Measurements from ENCODE around the gene BICD1. TPM values are rescaled to one million over a fixed set of nuclear protein-coding genes. Genes with fewer than 3 reads are reported as not detected.

BICD1 gene
- total and polyA plus RNA-seq, 2 donors from 2014 or later: 3.8 to 36.7 TPM

- FAIRE-seq: peak; percentile 71
- Histone ChIP-seq H3K27me3 (ENCODE audit: control insufficient read depth, insufficient read depth, low read length) (no peaks in the 10 kb centered on the region), H3K4me3 (ENCODE audit: low read length in 3 of 3) (no peak overlapping the region), H3K4me1 (ENCODE audit: control insufficient read depth in 2 of 3, insufficient read depth in 2 of 3, low read depth in 1 of 3, low read length in 3 of 3) (peaks cover 0 to 9% (median 3%) of the 10 kb centered on the region in 3 donors), H3K27ac (ENCODE audit: low read depth in 2 of 2, low read length in 2 of 2) (no peak overlapping the region), H3K9me3 (ENCODE audit: control insufficient read depth in 2 of 3, insufficient read depth in 1 of 3, low read length in 3 of 3) (no peaks in the 10 kb centered on the region), H3K9ac (ENCODE audit: low read length in 3 of 3) (no peak overlapping the region), H3K36me3 (ENCODE audit: control insufficient read depth in 2 of 3, insufficient read depth in 3 of 3, low read length in 3 of 3) (no peaks in the 10 kb centered on the region)
- intact Hi-C loops (cut with DNase I): loop anchor here (10.0 kb wide), 1 partner anchor 299 kb away; no protein-coding TSS in a partner anchor
- DNase-seq: peak in 4 of 5 donors; percentile 57 to 86 (median 74)
- TF ChIP-seq CTCF (IDR thresholded peaks at IDR 0.05; ENCODE audit: borderline replicate concordance, extremely low read depth, insufficient read depth): peak; percentile 83
Measured at GRCh38 chr12:32365473-32366064, 258.9 kb downstream of the BICD1 start.

GRCh38 chr12:32366714-32367113, 260.1 kb downstream of the BICD1 start:
- no peak overlapping the region for H3K9ac ChIP-seq (ENCODE audit: low read length in 3 of 3)
- peaks cover 0 to 9% (median 3%) of the 10 kb centered on the region in 3 donors for H3K4me1 ChIP-seq (ENCODE audit: control insufficient read depth in 2 of 3, insufficient read depth in 2 of 3, low read depth in 1 of 3, low read length in 3 of 3)
- no peaks in the 10 kb centered on the region for H3K36me3 ChIP-seq (ENCODE audit: control insufficient read depth in 2 of 3, insufficient read depth in 3 of 3, low read length in 3 of 3)
- peak; percentile 96 for FAIRE-seq
- H3K27ac ChIP-seq (ENCODE audit: low read depth in 2 of 2, low read length in 2 of 2): no peak overlapping the region
- intact Hi-C loops (cut with DNase I): loop anchor here (10.0 kb wide), 1 partner anchor 298 kb away; no protein-coding TSS in a partner anchor
- H3K27me3 ChIP-seq (ENCODE audit: control insufficient read depth, insufficient read depth, low read length): no peaks in the 10 kb centered on the region
- H3K9me3 ChIP-seq (ENCODE audit: control insufficient read depth in 2 of 3, insufficient read depth in 1 of 3, low read length in 3 of 3): no peaks in the 10 kb centered on the region
- no peak overlapping the region for H3K4me3 ChIP-seq (ENCODE audit: low read length in 3 of 3)
- TF ChIP-seq CTCF (IDR thresholded peaks at IDR 0.05; ENCODE audit: borderline replicate concordance, extremely low read depth, insufficient read depth): no peak
- peak in 2 of 5 donors; percentile 54 to 61 for DNase-seq

GRCh38 chr12:32367381-32367780, 260.7 kb downstream of the BICD1 start:
- FAIRE-seq (no peak), DNase-seq (peak in 3 of 5 donors; percentile 21 to 37 (median 30))
- peaks cover 0 to 9% (median 3%) of the 10 kb centered on the region in 3 donors for H3K4me1 ChIP-seq (ENCODE audit: control insufficient read depth in 2 of 3, insufficient read depth in 2 of 3, low read depth in 1 of 3, low read length in 3 of 3)
- H3K9me3 ChIP-seq (ENCODE audit: control insufficient read depth in 2 of 3, insufficient read depth in 1 of 3, low read length in 3 of 3): no peaks in the 10 kb centered on the region
- intact Hi-C loops (cut with DNase I): loop anchor here (10.0 kb wide), 1 partner anchor 297 kb away; no protein-coding TSS in a partner anchor
- H3K27ac ChIP-seq (ENCODE audit: low read depth in 2 of 2, low read length in 2 of 2): no peak overlapping the region
- H3K9ac ChIP-seq (ENCODE audit: low read length in 3 of 3): no peak overlapping the region
- TF ChIP-seq CTCF (IDR thresholded peaks at IDR 0.05; ENCODE audit: borderline replicate concordance, extremely low read depth, insufficient read depth): no peak
- H3K4me3 ChIP-seq (ENCODE audit: low read length in 3 of 3): no peak overlapping the region
- H3K36me3 ChIP-seq (ENCODE audit: control insufficient read depth in 2 of 3, insufficient read depth in 3 of 3, low read length in 3 of 3): no peaks in the 10 kb centered on the region
- H3K27me3 ChIP-seq (ENCODE audit: control insufficient read depth, insufficient read depth, low read length): no peaks in the 10 kb centered on the region
